ENCODE results near the gene GALNT13. TPM values are rescaled to one million over a fixed set of nuclear protein-coding genes. Genes with fewer than 3 reads are reported as not detected.

The GALNT13 gene
- polyA plus RNA-seq, 3 donors = not detected

DNA sequence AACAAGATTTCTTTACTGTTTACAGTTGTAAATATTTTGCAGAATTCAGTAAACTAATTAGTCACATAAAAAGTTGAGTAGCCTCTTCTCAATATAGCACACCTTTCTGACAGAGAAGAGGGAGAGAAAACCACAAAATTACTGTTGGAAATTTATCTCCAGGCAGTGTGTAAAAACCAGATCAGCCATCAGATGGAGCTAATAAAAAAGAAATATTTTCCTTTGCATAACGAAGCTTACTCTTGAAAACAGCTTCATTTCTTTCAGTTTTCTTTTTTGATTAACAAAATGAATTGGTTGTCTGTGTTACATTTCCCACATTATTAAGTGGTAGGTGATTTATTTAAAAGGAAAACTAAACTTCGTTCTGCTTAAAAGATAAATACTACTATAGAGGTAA, 567.4 kb downstream of the GALNT13 start:
- Mint-ChIP-seq H3K27ac (no peak overlapping the region), H3K4me1 (peaks cover 1% of the 10 kb centered on the region), H3K9me3 (no peaks in the 10 kb centered on the region), H3K36me3 (no peaks in the 10 kb centered on the region), H3K4me3 (no peak overlapping the region), H3K27me3 (ENCODE audit: low read depth in 3 of 3) (peaks cover 0 to 4% (median 0%) of the 10 kb centered on the region in 3 donors)
- DNase-seq = no peak
- intact Hi-C loops (cut with micrococcal nuclease) = no loop called here
- Histone ChIP-seq H3K27me3 (ENCODE audit: control insufficient read depth in 2 of 2, insufficient read depth in 2 of 2, low read length in 2 of 2) (no peaks in the 10 kb centered on the region), H3K36me3 (replicated peaks in 1 of 2; ENCODE audit: control insufficient read depth in 1 of 2, insufficient read depth in 2 of 2, low read length in 2 of 2) (no peaks in the 10 kb centered on the region), H3K4me3 (replicated peaks in 1 of 3; ENCODE audit: low read depth in 2 of 3, low read length in 3 of 3) (no peak overlapping the region), H2AFZ (ENCODE audit: insufficient read depth, low read depth, low read length, poor library complexity, severe bottlenecking) (no peak overlapping the region), H3K79me2 (ENCODE audit: insufficient read depth, low read length) (no peaks in the 10 kb centered on the region), H4K20me1 (ENCODE audit: insufficient read depth, low read length) (no peaks in the 10 kb centered on the region), H3K4me2 (replicated peaks; ENCODE audit: extremely low read depth, low read length, poor library complexity, severe bottlenecking) (no peak overlapping the region), H3K9me3 (replicated peaks in 1 of 2; ENCODE audit: control insufficient read depth in 1 of 2, insufficient read depth in 1 of 2, low read length in 2 of 2) (no peaks in the 10 kb centered on the region), H3K27ac (ENCODE audit: low read depth in 1 of 2, low read length in 2 of 2) (no peak overlapping the region), H3K4me1 (ENCODE audit: control insufficient read depth in 1 of 2, insufficient read depth in 2 of 2, low read length in 2 of 2) (no peaks in the 10 kb centered on the region), H3K9ac (ENCODE audit: insufficient read depth, low read length, poor library complexity, severe bottlenecking) (no peak overlapping the region)
- no CpG with 5 or more reads among the region's 2 CpGs for WGBS (ENCODE audit: insufficient coverage)
- TF ChIP-seq, protein P1, sequence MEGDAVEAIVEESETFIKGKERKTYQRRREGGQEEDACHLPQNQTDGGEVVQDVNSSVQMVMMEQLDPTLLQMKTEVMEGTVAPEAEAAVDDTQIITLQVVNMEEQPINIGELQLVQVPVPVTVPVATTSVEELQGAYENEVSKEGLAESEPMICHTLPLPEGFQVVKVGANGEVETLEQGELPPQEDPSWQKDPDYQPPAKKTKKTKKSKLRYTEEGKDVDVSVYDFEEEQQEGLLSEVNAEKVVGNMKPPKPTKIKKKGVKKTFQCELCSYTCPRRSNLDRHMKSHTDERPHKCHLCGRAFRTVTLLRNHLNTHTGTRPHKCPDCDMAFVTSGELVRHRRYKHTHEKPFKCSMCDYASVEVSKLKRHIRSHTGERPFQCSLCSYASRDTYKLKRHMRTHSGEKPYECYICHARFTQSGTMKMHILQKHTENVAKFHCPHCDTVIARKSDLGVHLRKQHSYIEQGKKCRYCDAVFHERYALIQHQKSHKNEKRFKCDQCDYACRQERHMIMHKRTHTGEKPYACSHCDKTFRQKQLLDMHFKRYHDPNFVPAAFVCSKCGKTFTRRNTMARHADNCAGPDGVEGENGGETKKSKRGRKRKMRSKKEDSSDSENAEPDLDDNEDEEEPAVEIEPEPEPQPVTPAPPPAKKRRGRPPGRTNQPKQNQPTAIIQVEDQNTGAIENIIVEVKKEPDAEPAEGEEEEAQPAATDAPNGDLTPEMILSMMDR (IDR thresholded peaks at IDR 0.05) = no peak

DNA sequence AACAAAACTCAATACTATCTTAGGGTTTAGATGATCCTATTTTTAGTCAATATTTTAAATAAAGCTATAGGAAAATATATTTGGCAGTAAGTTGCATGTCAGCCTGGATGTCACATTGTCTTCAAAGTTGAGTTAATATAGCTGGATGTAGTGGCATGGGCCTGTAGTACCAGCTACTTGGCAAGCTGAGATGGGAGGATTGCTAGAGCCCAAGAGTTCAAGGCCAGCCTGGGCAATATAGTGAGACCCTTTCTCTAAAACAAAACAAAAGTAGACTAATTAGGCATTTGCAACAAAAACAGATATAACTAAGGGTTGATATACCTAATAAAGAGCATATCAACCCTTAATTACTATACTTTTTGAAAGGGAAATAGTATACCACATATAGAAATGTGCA, 572.2 kb downstream of the GALNT13 start:
- H3K4me1 ChIP-seq (ENCODE audit: control insufficient read depth in 1 of 2, insufficient read depth in 2 of 2, low read length in 2 of 2) = no peaks in the 10 kb centered on the region
- H3K4me1 Mint-ChIP-seq = no peaks in the 10 kb centered on the region
- TF ChIP-seq, protein P1 (IDR thresholded peaks at IDR 0.05) = no peak
- intact Hi-C loops (cut with micrococcal nuclease) = no loop called here
- H3K4me3 ChIP-seq (replicated peaks in 1 of 3; ENCODE audit: low read depth in 2 of 3, low read length in 3 of 3) = no peak overlapping the region
- H3K27me3 Mint-ChIP-seq (ENCODE audit: low read depth in 3 of 3) = no peaks in the 10 kb centered on the region
- H3K4me3 Mint-ChIP-seq = no peak overlapping the region
- no peak overlapping the region for H3K4me2 ChIP-seq (replicated peaks; ENCODE audit: extremely low read depth, low read length, poor library complexity, severe bottlenecking)
- H3K9me3 ChIP-seq (replicated peaks in 1 of 2; ENCODE audit: control insufficient read depth in 1 of 2, insufficient read depth in 1 of 2, low read length in 2 of 2) = no peaks in the 10 kb centered on the region
- no peak for DNase-seq
- no peaks in the 10 kb centered on the region for H3K79me2 ChIP-seq (ENCODE audit: insufficient read depth, low read length)
- H4K20me1 ChIP-seq (ENCODE audit: insufficient read depth, low read length) = no peaks in the 10 kb centered on the region
- no peak overlapping the region for H2AFZ ChIP-seq (ENCODE audit: insufficient read depth, low read depth, low read length, poor library complexity, severe bottlenecking)
- H3K36me3 Mint-ChIP-seq = no peaks in the 10 kb centered on the region
- no peaks in the 10 kb centered on the region for H3K36me3 ChIP-seq (replicated peaks in 1 of 2; ENCODE audit: control insufficient read depth in 1 of 2, insufficient read depth in 2 of 2, low read length in 2 of 2)
- H3K9me3 Mint-ChIP-seq = no peaks in the 10 kb centered on the region
- H3K27ac ChIP-seq (ENCODE audit: low read depth in 1 of 2, low read length in 2 of 2) = no peak overlapping the region
- no peaks in the 10 kb centered on the region for H3K27me3 ChIP-seq (ENCODE audit: control insufficient read depth in 2 of 2, insufficient read depth in 2 of 2, low read length in 2 of 2)
- H3K27ac Mint-ChIP-seq = no peak overlapping the region
- H3K9ac ChIP-seq (ENCODE audit: insufficient read depth, low read length, poor library complexity, severe bottlenecking) = no peak overlapping the region

All from CD14-positive monocyte (primary cell).